SK-N-SH treated with all-trans-retinoic acid at 6 μM for 48 hours (cell line): ENCODE results near the gene SLC49A4.

Experiments used
- ATAC-seq: fragments of 200-7000 bp; cut with Tn5 transposase; 3 replicates; pipeline ENCODE4 v1.9.1; 2020; ENCODE audit warnings: mild to moderate bottlenecking, moderate library complexity
- BACH2 ChIP-seq: fragments of 250-450 bp; sonication (Bioruptor Pico); IDR thresholded peaks from 2 replicates; pipeline ENCODE4 v1.9.0; 2021; ENCODE audit warnings: mild to moderate bottlenecking, borderline replicate concordance
- CREB5 ChIP-seq: fragments of 250-450 bp; sonication (Bioruptor Pico); IDR thresholded peaks from 2 replicates; pipeline ENCODE4 v1.5.1; 2020; ENCODE audit warnings: low read depth, mild to moderate bottlenecking, moderate library complexity
- CSDC2 ChIP-seq: fragments of 250-450 bp; sonication (Bioruptor Pico); IDR thresholded peaks from 2 replicates; pipeline ENCODE4 v1.5.0; 2020; ENCODE audit warnings: mild to moderate bottlenecking, moderate library complexity
- ESRRG ChIP-seq: fragments of 250-450 bp; sonication (Bioruptor Pico); IDR thresholded peaks from 2 replicates; pipeline ENCODE4 v1.6.1; 2021; ENCODE audit warnings: mild to moderate bottlenecking
- GLIS3 ChIP-seq: fragments of 250-450 bp; sonication (Bioruptor Pico); IDR thresholded peaks from 2 replicates; pipeline ENCODE4 v1.5.0; 2020; ENCODE audit warnings: mild to moderate bottlenecking, moderate library complexity
- ISL1 ChIP-seq: fragments of 250-450 bp; sonication (Bioruptor Pico); IDR thresholded peaks from 2 replicates; pipeline ENCODE4 v2.1.2; 2022; ENCODE audit warnings: mild to moderate bottlenecking, moderate library complexity
- PPARA ChIP-seq: fragments of 250-450 bp; sonication (Bioruptor Pico); IDR thresholded peaks from 2 replicates; pipeline ENCODE4 v1.5.0; 2020; ENCODE audit warnings: mild to moderate bottlenecking, borderline replicate concordance
- RARB ChIP-seq: fragments of 250-450 bp; sonication (Bioruptor Pico); IDR thresholded peaks from 2 replicates; pipeline ENCODE4 v1.8.0; 2021; ENCODE audit warnings: mild to moderate bottlenecking, moderate library complexity
- SNAI2 ChIP-seq: fragments of 250-450 bp; sonication (Bioruptor Pico); IDR thresholded peaks from 2 replicates; pipeline ENCODE4 v1.5.0; 2020; ENCODE audit warnings: mild to moderate bottlenecking, moderate library complexity
- TCF4 ChIP-seq: fragments of 250-450 bp; sonication (Bioruptor Pico); IDR thresholded peaks from 2 replicates; pipeline ENCODE4 v1.8.0; 2021; ENCODE audit warnings: mild to moderate bottlenecking, moderate library complexity, borderline replicate concordance
- TOX ChIP-seq: fragments of 250-450 bp; sonication (Bioruptor Pico); IDR thresholded peaks from 2 replicates; pipeline ENCODE4 v1.8.0; 2021; ENCODE audit warnings: mild to moderate bottlenecking, moderate library complexity, borderline replicate concordance
- TSHZ2 ChIP-seq: fragments of 250-450 bp; sonication (Bioruptor Pico); IDR thresholded peaks from 2 replicates; pipeline ENCODE4 v1.5.0; 2020; ENCODE audit warnings: mild to moderate bottlenecking, moderate library complexity
- ZFP3 ChIP-seq: fragments of 250-450 bp; sonication (Bioruptor Pico); IDR thresholded peaks from 2 replicates; pipeline ENCODE4 v1.5.0; 2020; ENCODE audit warnings: mild to moderate bottlenecking, moderate library complexity
- ZFP30 ChIP-seq: fragments of 450-650 bp; formaldehyde crosslinking; IDR thresholded peaks from 2 replicates; pipeline ENCODE4 v1.5.0; 2022; ENCODE audit warnings: mild to moderate bottlenecking, moderate library complexity
- ZNF565 ChIP-seq: fragments of 450-650 bp; formaldehyde crosslinking; conservative IDR thresholded peaks from 2 replicates; pipeline ENCODE4 v1.5.0; 2020; ENCODE audit warnings: low read depth, mild to moderate bottlenecking, moderate library complexity
- ZNF70 ChIP-seq: fragments of 450-650 bp; formaldehyde crosslinking; IDR thresholded peaks from 2 replicates; pipeline ENCODE4 v1.5.0; 2020; ENCODE audit warnings: mild to moderate bottlenecking, moderate library complexity
- ZNF8 ChIP-seq: fragments of 450-650 bp; formaldehyde crosslinking; IDR thresholded peaks from 2 replicates; pipeline ENCODE4 v1.5.0; 2020; ENCODE audit warnings: mild to moderate bottlenecking, moderate library complexity
- TF ChIP-seq, protein P1 (sequence below): fragments of 250-450 bp; sonication (Bioruptor Pico); IDR thresholded peaks from 2 replicates; pipeline ENCODE4 v1.8.0; 2020; ENCODE audit warnings: mild to moderate bottlenecking, moderate library complexity, borderline replicate concordance
- TF ChIP-seq, protein P2 (sequence below): fragments of 250-450 bp; sonication (Bioruptor Pico); IDR thresholded peaks from 2 replicates; pipeline ENCODE4 v1.8.0; 2021; ENCODE audit warnings: low read depth, mild to moderate bottlenecking, moderate library complexity, borderline replicate concordance

The SLC49A4 gene

GRCh38 chr3:122843604-122844003 is 48.7 kb downstream of the SLC49A4 start (continued):
- no peak for TF ChIP-seq TSHZ2 (CRISPR knock-in tag)

GRCh38 chr3:122857019-122857418 is 62.1 kb downstream of the SLC49A4 start:
- ATAC-seq: no peak
- TF ChIP-seq SNAI2 (CRISPR knock-in tag) (no peak), PPARA (CRISPR knock-in tag) (no peak)

DNA sequence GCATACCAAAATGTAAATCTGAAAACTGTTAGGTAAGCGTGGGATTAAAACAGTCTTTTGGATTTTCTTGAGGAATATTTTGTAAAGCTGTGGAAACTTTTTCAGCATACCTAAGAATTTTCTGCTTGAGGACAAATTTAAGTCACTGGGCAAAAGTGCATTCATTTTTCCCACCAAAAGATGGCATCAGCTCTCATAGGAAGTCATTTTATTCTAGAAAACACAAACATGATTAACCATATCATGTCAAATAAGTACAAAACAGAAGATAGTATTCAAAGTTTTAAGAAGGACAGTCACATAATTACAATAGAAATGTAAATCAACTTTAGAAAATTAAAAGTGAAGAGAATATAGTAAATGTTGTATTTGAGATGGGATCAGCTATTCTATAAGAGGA is 63.5 kb downstream of the SLC49A4 start:
- ATAC-seq: no peak
- TF ChIP-seq BACH2 (CRISPR knock-in tag) (no peak), GLIS3 (CRISPR knock-in tag) (no peak), ISL1 (CRISPR knock-in tag) (no peak), ESRRG (CRISPR knock-in tag) (no peak), ZFP30 (CRISPR knock-in tag) (no peak), TOX (no peak), ZFP3 (CRISPR knock-in tag) (no peak), SNAI2 (CRISPR knock-in tag) (no peak), ZNF70 (no peak), PPARA (CRISPR knock-in tag) (no peak), CSDC2 (CRISPR knock-in tag) (no peak), ZNF8 (CRISPR knock-in tag) (no peak), TSHZ2 (CRISPR knock-in tag) (no peak), CREB5 (CRISPR knock-in tag) (no peak), TCF4 (no peak), RARB (CRISPR knock-in tag) (no peak), ZNF565 (CRISPR knock-in tag) (no peak)
- TF ChIP-seq, protein P1, sequence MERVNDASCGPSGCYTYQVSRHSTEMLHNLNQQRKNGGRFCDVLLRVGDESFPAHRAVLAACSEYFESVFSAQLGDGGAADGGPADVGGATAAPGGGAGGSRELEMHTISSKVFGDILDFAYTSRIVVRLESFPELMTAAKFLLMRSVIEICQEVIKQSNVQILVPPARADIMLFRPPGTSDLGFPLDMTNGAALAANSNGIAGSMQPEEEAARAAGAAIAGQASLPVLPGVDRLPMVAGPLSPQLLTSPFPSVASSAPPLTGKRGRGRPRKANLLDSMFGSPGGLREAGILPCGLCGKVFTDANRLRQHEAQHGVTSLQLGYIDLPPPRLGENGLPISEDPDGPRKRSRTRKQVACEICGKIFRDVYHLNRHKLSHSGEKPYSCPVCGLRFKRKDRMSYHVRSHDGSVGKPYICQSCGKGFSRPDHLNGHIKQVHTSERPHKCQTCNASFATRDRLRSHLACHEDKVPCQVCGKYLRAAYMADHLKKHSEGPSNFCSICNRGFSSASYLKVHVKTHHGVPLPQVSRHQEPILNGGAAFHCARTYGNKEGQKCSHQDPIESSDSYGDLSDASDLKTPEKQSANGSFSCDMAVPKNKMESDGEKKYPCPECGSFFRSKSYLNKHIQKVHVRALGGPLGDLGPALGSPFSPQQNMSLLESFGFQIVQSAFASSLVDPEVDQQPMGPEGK (CRISPR knock-in tag): no peak
- TF ChIP-seq, protein P2, sequence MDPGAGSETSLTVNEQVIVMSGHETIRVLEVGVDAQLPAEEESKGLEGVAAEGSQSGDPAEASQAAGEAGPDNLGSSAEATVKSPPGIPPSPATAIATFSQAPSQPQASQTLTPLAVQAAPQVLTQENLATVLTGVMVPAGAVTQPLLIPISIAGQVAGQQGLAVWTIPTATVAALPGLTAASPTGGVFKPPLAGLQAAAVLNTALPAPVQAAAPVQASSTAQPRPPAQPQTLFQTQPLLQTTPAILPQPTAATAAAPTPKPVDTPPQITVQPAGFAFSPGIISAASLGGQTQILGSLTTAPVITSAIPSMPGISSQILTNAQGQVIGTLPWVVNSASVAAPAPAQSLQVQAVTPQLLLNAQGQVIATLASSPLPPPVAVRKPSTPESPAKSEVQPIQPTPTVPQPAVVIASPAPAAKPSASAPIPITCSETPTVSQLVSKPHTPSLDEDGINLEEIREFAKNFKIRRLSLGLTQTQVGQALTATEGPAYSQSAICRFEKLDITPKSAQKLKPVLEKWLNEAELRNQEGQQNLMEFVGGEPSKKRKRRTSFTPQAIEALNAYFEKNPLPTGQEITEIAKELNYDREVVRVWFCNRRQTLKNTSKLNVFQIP (CRISPR knock-in tag): no peak
